ENCODE results near the gene PPID. TPM values are rescaled to one million over a fixed set of nuclear protein-coding genes. Genes with fewer than 3 reads are reported as not detected.
A peak's percentile ranks its signal among the peaks of the same experiment; 100 is the strongest.

Gene PPID
- total RNA-seq (24.7 and 25.7 TPM in 2 replicates), polyA plus RNA-seq (11.1 and 11.5 TPM in 2 replicates), polyA minus RNA-seq (2.6 and 5.0 TPM in 2 replicates), Bru-seq, nascent RNA (percentile 79 among the genes with signal in this experiment), BruChase-seq, experiment 1, labeled RNA remaining after a 6-hour chase (percentile 86 among the genes with signal in this experiment), BruChase-seq, experiment 2, labeled RNA remaining after a 2-hour chase (percentile 74 among the genes with signal in this experiment)
- 13.3 and 14.8 TPM in 2 replicates for polyA plus RNA-seq (2011; cell fraction: cytosol; rRNA removed)
- 10.1 and 14.7 TPM in 2 replicates for polyA plus RNA-seq (2011; cell fraction: nucleus; rRNA removed)
- 22.5 and 35.0 TPM in 2 replicates for polyA plus RNA-seq (2012)
- 2.6 TPM for polyA minus RNA-seq (2011; cell fraction: cytosol; rRNA and poly(A)+ RNA removed)
- polyA minus RNA-seq (2011; cell fraction: nucleus; rRNA and poly(A)+ RNA removed) = 4.0 and 7.9 TPM in 2 replicates
- long read RNA-seq, transcript PPID-201 (10 exons, 1,823 nt) = major isoform, 97 of 109 reads
- long read RNA-seq, partial matches to known transcripts = 8 of 109 reads
- long read RNA-seq, other reads (novel, unspliced or antisense) = 4 of 109 reads

GRCh38 chr4:158722917-158723793, at the start of gene PPID:
Gene PPID (minus strand): TSS chr4:158723396. CDS start chr4:158723288, 108 bp downstream.
- DNase-seq (ENCODE audit: low read depth, low spot score) (peak; percentile 80), FAIRE-seq (peak; percentile 88)
- H2AFZ ChIP-seq (ENCODE audit: low read depth, low read length) = peak within 1 kb of the TSS; percentile 84
- H3K27ac ChIP-seq (ENCODE audit: insufficient read depth, low read depth, low read length) = peak within 1 kb of the TSS; percentile 68
- no peak for TF ChIP-seq GATA2 (IDR thresholded peaks at IDR 0.05; ENCODE audit: insufficient read depth, insufficient read length, low read depth, low read length)
- peak; percentile 32 for TF ChIP-seq MYC (IDR thresholded peaks at IDR 0.05; ENCODE audit: low read depth, low read length)
- peak; percentile 93 for TF ChIP-seq POLR2A (IDR thresholded peaks at IDR 0.05; ENCODE audit: low read depth, low read length)
- TF ChIP-seq POLR2AphosphoS5 (IDR thresholded peaks at IDR 0.05; ENCODE audit: insufficient read depth, low read depth, low read length) = peak; percentile 96
- peak; percentile 74 for TF ChIP-seq MAX (IDR thresholded peaks at IDR 0.05; ENCODE audit: insufficient read depth, insufficient read length)
- H3K9me3 ChIP-seq (replicated peaks; ENCODE audit: control insufficient read depth, insufficient read depth, low read length) = no peaks in the 10 kb centered on the region
- H3K79me2 ChIP-seq (ENCODE audit: control insufficient read depth, insufficient read depth, low read length) = peaks cover 23% of the 10 kb centered on the region
- peaks cover 8% of the 10 kb centered on the region for H3K4me1 ChIP-seq (ENCODE audit: control insufficient read depth, extremely low read depth, insufficient read depth, low read length)
- peak within 1 kb of the TSS; percentile 86 for H3K9ac ChIP-seq (replicated peaks; ENCODE audit: extremely low read depth, insufficient read depth, low read length)
- H3K36me3 ChIP-seq (ENCODE audit: control insufficient read depth in 2 of 2, extremely low read depth in 1 of 2, insufficient read depth in 2 of 2, low read length in 2 of 2) = peaks cover 4 to 17% of the 10 kb centered on the region in 2 experiments
- ChIA-PET CTCF (interaction anchor here (0.6 to 2.6 kb wide), 6 partner anchors 12 to 469 kb away, joined by 3 to 16 read pairs (median 4); no protein-coding TSS in a partner anchor), POLR2A (no interaction called here)
- H3K4me3 ChIP-seq (replicated peaks in 1 of 3; ENCODE audit: insufficient read depth in 1 of 3, low read depth in 1 of 3, low read length in 3 of 3) = peak within 1 kb of the TSS; percentile 67 to 87 (median 76)
- peak within 1 kb of the TSS; percentile 89 for H3K4me2 ChIP-seq (ENCODE audit: insufficient read depth, low read length)
- BruUV-seq (replicated peaks) = TSS peak; percentile 99
- H3K9me1 ChIP-seq (replicated peaks; ENCODE audit: control insufficient read depth, extremely low read depth, insufficient read depth, low read length) = no peaks in the 10 kb centered on the region
- H4K20me1 ChIP-seq (replicated peaks; ENCODE audit: control insufficient read depth, extremely low read depth, insufficient read depth, low read length) = no peaks in the 10 kb centered on the region
- dilution Hi-C loops (cut with MboI; ENCODE audit: extremely low pct_ligation_motif_present, low sequenced_read_pairs) (no loop called here), intact Hi-C loops (cut with micrococcal nuclease) (loop anchor here (1.0 to 5.0 kb wide), 5 partner anchors 46 to 471 kb away; partner anchors contain the start of genes ETFDH and FNIP2)
- H3K27me3 ChIP-seq (ENCODE audit: control insufficient read depth in 2 of 2, insufficient read depth in 2 of 2, low read length in 2 of 2) = no peaks in the 10 kb centered on the region

Data from endothelial cell of umbilical vein (primary cell).